IMR-90 (cell line): ENCODE measurements around the gene SLC35B2.

Source experiments
- CEBPB ChIP-seq: IDR thresholded peaks from 2 replicates; pipeline ENCODE4 v1.6.1; 2012; ENCODE audit warnings: low read depth, low read length, improper control_type of control experiment
- CTCF ChIP-seq: conservative IDR thresholded peaks from 2 replicates; pipeline ENCODE4 v1.5.1; 2012; ENCODE audit warnings: mild to moderate bottlenecking, low read depth, low read length, improper control_type of control experiment
- ELK1 ChIP-seq: fragments of 150-350 bp; IDR thresholded peaks from 2 replicates; pipeline ENCODE4 v1.6.1; 2016; ENCODE audit warnings: low read depth, mild to moderate bottlenecking, low read length, moderate library complexity, borderline replicate concordance
- MAFK ChIP-seq: IDR thresholded peaks from 2 replicates; pipeline ENCODE4 v1.6.1; 2012; ENCODE audit warnings: low read depth, low read length, improper control_type of control experiment
- POLR2A ChIP-seq: IDR thresholded peaks from 2 replicates; pipeline ENCODE4 v1.6.1; 2012; ENCODE audit warnings: mild to moderate bottlenecking, low read depth, low read length
- RAD21 ChIP-seq: IDR thresholded peaks from 2 replicates; pipeline ENCODE4 v1.6.1; 2012; ENCODE audit warnings: low read length, improper control_type of control experiment
- RCOR1 ChIP-seq: IDR thresholded peaks from 2 replicates; pipeline ENCODE4 v1.6.1; 2012; ENCODE audit warnings: mild to moderate bottlenecking, low read length, improper control_type of control experiment; ENCODE audit not compliant: insufficient replicate concordance

- TF ChIP-seq CTCF (no peak), ELK1 (no peak), CEBPB (no peak), RCOR1 (no peak), MAFK (no peak), RAD21 (no peak), POLR2A (no peak)
These were observed 49.4 kb upstream of the SLC35B2 start for GRCh38 chr6:44306710-44307109.
